ENCODE results near the gene TENT4A.

The TENT4A gene

DNA sequence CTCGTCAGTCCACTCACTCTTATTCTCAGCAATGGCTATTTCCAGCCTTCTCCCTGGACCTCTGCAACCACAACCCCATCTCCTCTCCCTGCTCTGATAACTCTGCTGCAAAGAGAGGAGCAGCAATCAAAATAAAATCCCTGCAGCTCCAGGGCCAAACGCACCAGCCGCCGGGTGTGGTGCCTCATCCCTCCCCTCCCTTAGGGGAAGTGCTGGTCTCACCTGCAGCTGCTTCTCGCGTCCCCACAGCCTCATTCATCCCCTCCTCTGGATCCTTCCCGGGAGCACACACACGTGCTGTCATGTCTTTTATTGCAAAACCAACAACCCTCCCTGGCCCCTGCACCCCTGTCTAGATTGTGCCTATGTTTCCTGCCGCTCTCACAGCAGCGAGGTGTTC lies 77.8 kb downstream of the TENT4A start:
- Histone ChIP-seq H3K4me1 (ENCODE audit: control insufficient read depth, insufficient read depth, low read length) (no peaks in the 10 kb centered on the region), H3K36me3 (ENCODE audit: control insufficient read depth, insufficient read depth, low read length) (no peaks in the 10 kb centered on the region), H3K4me3 (ENCODE audit: low read length) (no peak overlapping the region), H3K9ac (ENCODE audit: low read length) (no peak overlapping the region), H3K27me3 (ENCODE audit: control insufficient read depth, insufficient read depth, low read length) (no peaks in the 10 kb centered on the region), H3K27ac (ENCODE audit: low read depth, low read length) (no peak overlapping the region)

DNA sequence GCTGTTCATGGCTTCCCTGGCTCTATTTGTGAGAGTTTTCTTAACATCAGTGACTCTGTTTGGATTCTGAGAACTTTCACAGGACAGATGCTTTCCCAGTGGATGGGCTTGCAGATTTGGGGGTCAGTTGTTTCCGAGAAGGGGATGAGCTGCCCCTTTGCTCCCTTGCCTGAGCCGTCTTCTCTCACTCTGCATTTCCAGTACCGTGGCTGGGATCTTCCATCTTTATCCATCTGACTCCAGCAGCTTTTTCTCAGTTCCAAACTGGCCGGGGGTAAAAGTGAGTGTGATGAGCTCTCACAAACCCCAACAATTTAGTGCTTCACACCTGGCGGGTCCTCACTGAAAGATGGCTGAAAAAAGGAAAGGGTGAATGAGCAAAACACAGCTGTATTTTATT lies 79.1 kb downstream of the TENT4A start:
- Histone ChIP-seq H3K27ac (ENCODE audit: low read depth, low read length) (no peak overlapping the region), H3K4me3 (ENCODE audit: low read length) (no peak overlapping the region), H3K4me1 (ENCODE audit: control insufficient read depth, insufficient read depth, low read length) (no peaks in the 10 kb centered on the region), H3K9ac (ENCODE audit: low read length) (no peak overlapping the region), H3K27me3 (ENCODE audit: control insufficient read depth, insufficient read depth, low read length) (no peaks in the 10 kb centered on the region), H3K36me3 (ENCODE audit: control insufficient read depth, insufficient read depth, low read length) (no peaks in the 10 kb centered on the region)

GRCh38 chr5:6792911-6793471 lies 79.8 kb downstream of the TENT4A start:
- Histone ChIP-seq H3K27ac (ENCODE audit: low read depth, low read length) (no peak overlapping the region), H3K27me3 (ENCODE audit: control insufficient read depth, insufficient read depth, low read length) (no peaks in the 10 kb centered on the region), H3K4me1 (ENCODE audit: control insufficient read depth, insufficient read depth, low read length) (no peaks in the 10 kb centered on the region), H3K4me3 (ENCODE audit: low read length) (no peak overlapping the region), H3K36me3 (ENCODE audit: control insufficient read depth, insufficient read depth, low read length) (no peaks in the 10 kb centered on the region), H3K9ac (ENCODE audit: low read length) (no peak overlapping the region)

DNA sequence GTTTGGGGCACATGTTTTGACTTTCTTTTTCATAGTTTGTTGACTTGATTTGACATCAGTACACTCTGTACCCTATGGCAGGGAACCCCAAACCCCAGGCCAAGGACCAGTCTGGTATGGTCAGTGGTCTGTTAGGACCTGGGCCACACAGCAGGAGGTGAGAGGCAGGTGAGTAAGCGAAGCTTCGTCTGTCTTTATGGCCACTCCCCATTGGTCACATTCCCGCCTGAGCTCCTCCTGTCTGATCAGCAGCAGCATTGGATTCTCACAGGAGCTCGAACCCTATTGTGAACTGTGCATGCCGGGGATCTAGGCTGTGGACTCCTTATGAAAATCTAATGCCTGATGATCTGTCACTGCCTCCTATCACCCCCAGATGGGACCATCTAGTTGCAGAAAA lies 88.0 kb downstream of the TENT4A start:
- H3K4me1 ChIP-seq (ENCODE audit: control insufficient read depth, insufficient read depth, low read length), result no peaks in the 10 kb centered on the region
- H3K27me3 ChIP-seq (ENCODE audit: control insufficient read depth, insufficient read depth, low read length), result no peaks in the 10 kb centered on the region
- H3K27ac ChIP-seq (ENCODE audit: low read depth, low read length), result no peak overlapping the region
- no peak overlapping the region for H3K4me3 ChIP-seq (ENCODE audit: low read length)
- no peaks in the 10 kb centered on the region for H3K36me3 ChIP-seq (ENCODE audit: control insufficient read depth, insufficient read depth, low read length)
- H3K9ac ChIP-seq (ENCODE audit: low read length), result no peak overlapping the region

DNA sequence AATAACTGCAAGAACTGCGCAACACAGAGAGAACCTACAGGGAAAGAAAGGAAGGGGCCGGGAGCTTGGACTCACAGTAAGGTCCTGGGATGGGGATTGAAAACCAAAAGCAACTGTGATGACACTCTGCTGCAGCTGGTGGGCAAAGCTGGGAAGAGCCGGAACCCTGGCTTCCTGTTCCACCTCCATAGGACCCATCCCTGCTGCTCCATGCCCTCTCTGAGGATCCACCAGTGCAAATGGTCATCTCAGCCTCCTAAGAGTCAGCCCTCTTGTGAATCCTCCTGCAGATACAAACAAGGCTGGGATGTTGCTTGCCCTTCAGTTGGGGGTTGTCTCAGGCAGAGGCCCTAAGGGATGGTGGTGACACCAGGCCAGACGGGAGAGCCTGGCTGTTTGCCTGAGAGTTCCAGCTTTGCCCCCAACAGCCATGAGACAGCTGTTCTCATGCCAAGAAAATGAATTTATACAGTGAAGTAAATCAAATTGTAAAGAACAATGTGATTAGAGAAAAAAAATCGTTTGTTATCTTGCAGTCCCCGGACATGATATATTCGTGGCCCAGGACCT lies 90.8 kb downstream of the TENT4A start:
- H3K27ac ChIP-seq (ENCODE audit: low read depth, low read length), result no peak overlapping the region
- no peaks in the 10 kb centered on the region for H3K27me3 ChIP-seq (ENCODE audit: control insufficient read depth, insufficient read depth, low read length)
- H3K4me1 ChIP-seq (ENCODE audit: control insufficient read depth, insufficient read depth, low read length), result no peaks in the 10 kb centered on the region
- H3K4me3 ChIP-seq (ENCODE audit: low read length), result no peak overlapping the region
- no peaks in the 10 kb centered on the region for H3K36me3 ChIP-seq (ENCODE audit: control insufficient read depth, insufficient read depth, low read length)
- no peak overlapping the region for H3K9ac ChIP-seq (ENCODE audit: low read length)

- H3K4me1 ChIP-seq (ENCODE audit: control insufficient read depth, insufficient read depth, low read length), result no peaks in the 10 kb centered on the region
- no peaks in the 10 kb centered on the region for H3K27me3 ChIP-seq (ENCODE audit: control insufficient read depth, insufficient read depth, low read length)
- H3K36me3 ChIP-seq (ENCODE audit: control insufficient read depth, insufficient read depth, low read length), result no peaks in the 10 kb centered on the region
- H3K27ac ChIP-seq (ENCODE audit: low read depth, low read length), result no peak overlapping the region
- H3K4me3 ChIP-seq (ENCODE audit: low read length), result no peak overlapping the region
- no peak overlapping the region for H3K9ac ChIP-seq (ENCODE audit: low read length)
Measured at GRCh38 chr5:6804766-6805501, 91.7 kb downstream of the TENT4A start.

DNA sequence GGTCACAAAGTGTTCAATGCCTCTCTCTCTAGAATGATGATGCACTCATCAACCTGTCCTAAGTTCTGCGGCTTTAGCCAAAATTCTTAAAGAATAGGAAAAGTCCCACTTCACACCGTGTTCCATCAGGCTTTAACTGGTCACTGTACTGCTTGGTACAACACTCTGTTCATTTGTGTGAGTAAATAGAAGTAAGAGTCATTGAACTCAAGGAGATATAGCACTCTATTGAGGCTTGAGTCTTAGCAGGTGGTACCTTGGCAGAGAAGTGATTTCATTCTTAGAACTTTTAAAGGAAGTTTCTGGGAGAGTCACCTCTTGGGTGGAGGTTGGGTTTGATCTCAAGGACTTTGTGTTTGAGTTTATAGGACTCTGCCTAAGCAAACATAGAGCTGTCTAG lies 92.6 kb downstream of the TENT4A start:
- no peak overlapping the region for H3K27ac ChIP-seq (ENCODE audit: low read depth, low read length)

More for the DNA sequence above, 92.6 kb downstream of the TENT4A start:
- Histone ChIP-seq H3K27me3 (ENCODE audit: control insufficient read depth, insufficient read depth, low read length) (no peaks in the 10 kb centered on the region), H3K36me3 (ENCODE audit: control insufficient read depth, insufficient read depth, low read length) (no peaks in the 10 kb centered on the region), H3K4me3 (ENCODE audit: low read length) (no peak overlapping the region), H3K4me1 (ENCODE audit: control insufficient read depth, insufficient read depth, low read length) (no peaks in the 10 kb centered on the region), H3K9ac (ENCODE audit: low read length) (no peak overlapping the region)
